LNCaP clone FGC (cell line): ENCODE data around the gene MORF4L2.

Experiments
- DNase-seq: peaks from one replicate; pipeline ENCODE4 v3.0.0-alpha.2; 2011; ENCODE audit warnings: low read depth
- H3K4me3 ChIP-seq: 2 replicates; pipeline ENCODE4 v1.5.1; 2011; ENCODE audit warnings: mild to moderate bottlenecking, low read depth, low read length, control low read depth
- CTCF ChIP-seq: IDR thresholded peaks from 2 replicates; pipeline ENCODE4 v1.5.1; 2012; ENCODE audit warnings: mild to moderate bottlenecking; ENCODE audit not compliant: control insufficient read depth, insufficient read depth; ENCODE audit errors: extremely low read depth

MORF4L2 gene, protein sequence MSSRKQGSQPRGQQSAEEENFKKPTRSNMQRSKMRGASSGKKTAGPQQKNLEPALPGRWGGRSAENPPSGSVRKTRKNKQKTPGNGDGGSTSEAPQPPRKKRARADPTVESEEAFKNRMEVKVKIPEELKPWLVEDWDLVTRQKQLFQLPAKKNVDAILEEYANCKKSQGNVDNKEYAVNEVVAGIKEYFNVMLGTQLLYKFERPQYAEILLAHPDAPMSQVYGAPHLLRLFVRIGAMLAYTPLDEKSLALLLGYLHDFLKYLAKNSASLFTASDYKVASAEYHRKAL

DNA sequence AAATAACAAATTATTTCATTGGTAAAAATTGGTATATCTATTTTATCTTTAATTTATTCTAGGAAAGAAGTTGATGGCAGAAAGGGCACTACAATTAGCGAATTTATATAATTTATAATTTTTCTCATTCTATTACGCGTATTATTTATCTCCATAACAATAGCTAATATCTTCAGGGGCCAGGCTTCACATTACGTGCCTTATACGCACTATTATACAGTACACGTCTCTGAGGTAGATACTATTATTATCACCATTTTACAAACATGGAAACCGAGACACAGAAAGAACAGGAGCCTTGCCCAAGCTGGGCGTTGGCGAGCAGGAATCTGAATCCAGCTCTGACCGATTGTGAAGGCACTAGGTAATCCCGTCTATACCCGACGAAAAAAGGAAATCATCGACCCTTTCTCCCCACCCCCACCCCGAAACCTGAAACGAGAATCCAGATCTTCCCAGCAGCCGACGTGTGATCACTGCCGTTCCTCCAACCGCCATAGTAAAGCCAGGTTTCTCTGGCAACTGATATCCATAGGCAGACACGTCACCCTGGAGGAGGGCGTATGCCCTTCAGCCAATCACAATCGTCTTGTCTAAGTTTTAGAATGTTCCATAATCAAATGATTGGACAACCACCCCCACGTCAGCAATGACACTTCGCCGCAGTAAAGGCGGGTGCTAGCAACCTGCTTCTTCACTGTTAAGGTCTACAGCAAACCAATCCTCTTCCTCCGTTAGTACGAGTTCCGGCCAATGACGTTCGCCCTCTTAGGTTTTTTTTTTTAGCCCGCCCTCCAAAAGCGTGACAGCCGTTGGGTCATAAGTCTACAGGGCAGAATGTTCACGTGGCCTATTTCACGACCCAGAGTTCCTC lies at the start of gene MORF4L2:
Gene MORF4L2 (minus strand): TSS at position 501 of the 874 bp plus-strand sequence. CDS start 9,672 bp downstream, outside the sequence.
- H3K4me3 ChIP-seq = peak within 1 kb of the TSS; percentile 89
- DNase-seq = peak; percentile 98
- TF ChIP-seq CTCF = no peak

DNA sequence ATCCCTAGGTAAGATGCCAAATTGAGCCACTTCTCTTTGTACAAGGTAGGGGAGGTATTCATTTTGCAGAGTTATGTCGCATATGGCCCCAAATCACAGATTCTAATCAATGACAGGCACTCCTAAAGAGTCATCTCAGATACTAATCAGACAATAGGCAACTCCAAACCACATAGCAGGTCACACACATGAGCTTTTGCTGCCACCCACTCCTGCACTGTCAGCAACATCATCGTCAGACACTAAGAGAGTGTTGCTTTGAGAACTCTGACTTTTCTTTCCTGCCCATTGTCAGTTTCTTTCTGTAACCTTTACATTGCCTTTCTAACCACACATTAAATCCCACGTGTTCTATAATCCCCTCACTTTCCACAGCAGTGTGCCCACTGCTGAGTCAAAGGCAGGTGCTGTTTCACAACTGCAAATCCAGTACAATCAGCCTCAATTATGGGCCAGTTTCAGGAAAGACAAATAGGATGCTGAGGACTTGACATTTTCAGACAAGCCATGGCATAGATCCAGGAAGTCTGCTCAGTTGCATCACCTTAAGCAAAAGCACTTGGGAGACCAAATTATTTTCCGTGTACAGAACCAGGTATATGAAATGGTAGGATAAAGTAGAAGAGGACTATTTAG lies 47.7 kb upstream of the MORF4L2 start:
- H3K4me3 ChIP-seq = no peak overlapping the region
- no peak for DNase-seq
- no peak for TF ChIP-seq CTCF

- H3K4me3 ChIP-seq = no peak overlapping the region
- no peak for DNase-seq
- TF ChIP-seq CTCF = no peak
Observed at GRCh38 chrX:103733017-103733416, 46.5 kb upstream of the MORF4L2 start.

DNA sequence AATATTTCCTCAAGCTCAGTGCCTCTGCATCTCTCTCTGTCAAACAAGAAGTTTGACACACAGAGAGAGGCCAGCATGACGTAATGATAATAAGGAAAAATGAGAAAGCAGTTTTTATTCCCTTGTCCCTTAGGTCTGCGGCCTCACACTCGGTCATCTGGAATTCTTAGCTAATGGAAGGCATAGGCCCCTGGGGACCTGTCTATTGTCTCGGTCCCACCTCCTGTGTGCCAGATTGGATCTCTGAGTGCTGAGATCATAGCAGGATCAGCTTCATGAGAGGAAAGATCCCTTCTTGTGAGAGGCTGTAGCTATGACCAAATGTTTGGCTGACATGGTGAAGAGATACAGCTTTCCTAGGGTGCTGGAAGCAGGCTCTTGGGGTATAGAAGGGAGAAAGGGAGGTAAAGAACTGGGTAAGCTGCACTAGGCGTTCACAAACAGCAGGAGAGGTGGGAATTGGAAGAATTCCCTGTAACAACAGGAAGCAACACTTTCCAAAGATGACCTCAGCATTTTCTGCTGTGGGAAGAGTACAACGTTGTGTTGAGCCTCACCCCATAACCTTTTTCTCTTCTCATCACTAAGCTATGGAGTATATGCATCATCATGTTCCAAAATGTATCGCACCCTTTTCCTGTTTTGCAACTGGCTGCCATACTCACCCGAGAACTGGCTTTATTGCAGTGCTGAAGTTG lies 44.4 kb upstream of the MORF4L2 start:
- TF ChIP-seq CTCF = no peak
- DNase-seq = no peak
- H3K4me3 ChIP-seq = no peak overlapping the region

DNA sequence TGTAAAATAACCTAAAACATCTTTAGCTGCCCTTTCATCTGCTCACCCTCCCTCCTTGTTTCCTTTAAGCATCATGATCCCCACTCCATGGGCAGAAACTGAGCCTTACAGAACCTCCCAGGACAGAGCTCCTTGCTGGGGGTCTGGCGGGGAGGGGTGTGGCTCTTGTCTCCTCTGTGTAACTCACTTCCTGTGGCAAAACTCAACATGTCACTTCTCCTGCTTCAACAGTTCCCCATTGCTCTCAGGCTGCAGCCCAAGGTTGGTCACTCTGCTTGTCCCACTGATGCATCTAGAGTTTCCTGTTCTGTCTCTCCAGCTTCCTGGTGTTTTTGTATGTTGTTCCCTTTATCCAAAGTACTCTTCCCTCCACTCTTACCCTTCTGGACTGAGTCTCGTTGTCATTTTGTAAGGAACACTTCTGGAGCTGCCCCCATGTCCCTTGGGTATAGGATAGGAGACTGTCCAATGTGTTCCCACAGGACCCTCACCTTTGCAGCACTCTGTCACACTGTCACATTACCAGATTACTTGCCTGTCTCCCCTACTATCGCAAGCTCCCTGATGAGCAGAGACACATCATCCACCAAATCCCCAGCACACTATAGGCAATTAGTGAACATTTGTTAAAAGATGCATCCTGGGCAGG lies 43.8 kb upstream of the MORF4L2 start:
- DNase-seq = no peak
- TF ChIP-seq CTCF = no peak
- no peak overlapping the region for H3K4me3 ChIP-seq

- TF ChIP-seq CTCF = no peak
- DNase-seq = no peak
- no peak overlapping the region for H3K4me3 ChIP-seq
Observed at GRCh38 chrX:103729015-103729414, 42.5 kb upstream of the MORF4L2 start.
